Hematopoietic multipotent progenitor cell treated with erythropoietin and hydrocortisone succinate and interleukin-3 and kit ligand, for 8 days (in vitro differentiated cells): ENCODE measurements around the gene FARP1.

Experiments
- DNase-seq: peaks from one replicate; pipeline ENCODE4 v3.0.0-alpha.2; 2015

The FARP1 gene

GRCh38 chr13:98141509-98142379, 1.1 kb upstream of the FARP1 start:
- DNase-seq = no peak

DNA sequence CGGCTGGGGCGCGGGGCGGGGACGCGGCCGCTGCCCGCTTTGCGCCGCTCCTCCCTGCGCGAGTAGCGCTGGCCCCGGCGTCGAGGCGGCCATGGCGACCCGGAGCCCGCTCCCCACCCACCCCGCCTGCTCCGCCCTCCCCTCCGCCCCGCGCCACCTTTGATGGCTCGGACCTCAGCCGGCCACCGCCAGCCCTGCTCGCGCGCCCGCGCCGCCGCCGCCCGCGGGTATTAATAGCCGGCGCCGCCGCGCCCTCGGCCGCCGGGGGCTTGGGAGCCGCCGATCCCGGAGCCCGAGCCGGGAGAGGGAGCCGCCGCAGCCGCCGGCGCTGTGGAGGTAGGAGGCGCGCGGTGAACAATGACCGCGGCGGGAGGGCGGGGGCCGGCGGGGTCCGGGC, 261 bp downstream of the FARP1 start:
- DNase-seq = no peak

DNA sequence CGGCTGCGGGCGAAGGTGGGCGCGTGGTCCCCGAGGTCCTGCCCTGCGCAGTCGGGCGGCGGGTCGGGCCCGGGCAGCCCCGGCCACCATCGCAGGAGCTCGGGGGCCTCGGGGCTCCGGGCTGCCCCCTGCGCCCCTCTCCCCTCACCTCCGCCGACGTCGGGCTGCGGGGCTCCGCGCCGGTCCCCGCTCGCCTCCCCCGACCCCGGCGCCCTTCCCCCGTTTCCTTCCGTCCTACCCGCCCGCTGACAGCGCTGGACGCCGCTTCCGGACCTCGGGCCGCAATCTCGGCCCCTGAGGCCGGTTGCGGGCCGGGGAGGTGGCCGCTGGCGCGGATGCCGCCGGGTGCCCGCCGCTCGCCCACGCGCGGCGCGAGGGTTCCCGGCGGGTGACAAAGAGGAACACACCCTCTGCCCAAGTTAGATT, 720 bp downstream of the FARP1 start:
- DNase-seq = no peak

GRCh38 chr13:98144027-98144741, 1.3 kb downstream of the FARP1 start:
- no peak for DNase-seq

DNA sequence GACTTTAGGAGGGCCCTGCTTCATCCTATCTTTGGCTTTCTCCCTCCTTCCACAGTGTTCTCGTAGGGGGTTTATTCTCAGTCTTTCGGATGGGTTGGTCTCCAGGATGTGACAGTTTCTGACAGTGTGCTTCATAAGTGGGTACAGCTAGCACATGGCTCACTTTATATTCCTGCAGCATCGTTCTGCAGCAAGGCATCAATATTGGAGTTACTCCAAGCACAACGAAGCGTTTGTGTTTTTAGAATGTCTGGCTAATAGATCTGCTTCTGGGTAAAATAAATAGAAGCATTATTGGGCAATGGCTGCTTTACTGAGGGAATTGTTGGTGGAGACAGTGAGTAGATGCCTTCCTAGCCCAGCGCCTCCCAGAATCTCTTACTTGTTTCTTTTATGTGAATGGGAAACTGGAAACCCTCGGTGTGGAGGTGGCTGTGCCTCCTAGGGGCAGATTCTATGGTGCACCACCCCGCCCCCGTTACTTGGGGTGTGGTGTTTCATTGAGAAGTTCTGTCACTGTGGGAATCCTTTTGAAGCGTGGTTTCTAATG, 2.0 kb downstream of the FARP1 start:
- DNase-seq = no peak

GRCh38 chr13:98147521-98147920, 4.6 kb downstream of the FARP1 start:
- DNase-seq = no peak

DNA sequence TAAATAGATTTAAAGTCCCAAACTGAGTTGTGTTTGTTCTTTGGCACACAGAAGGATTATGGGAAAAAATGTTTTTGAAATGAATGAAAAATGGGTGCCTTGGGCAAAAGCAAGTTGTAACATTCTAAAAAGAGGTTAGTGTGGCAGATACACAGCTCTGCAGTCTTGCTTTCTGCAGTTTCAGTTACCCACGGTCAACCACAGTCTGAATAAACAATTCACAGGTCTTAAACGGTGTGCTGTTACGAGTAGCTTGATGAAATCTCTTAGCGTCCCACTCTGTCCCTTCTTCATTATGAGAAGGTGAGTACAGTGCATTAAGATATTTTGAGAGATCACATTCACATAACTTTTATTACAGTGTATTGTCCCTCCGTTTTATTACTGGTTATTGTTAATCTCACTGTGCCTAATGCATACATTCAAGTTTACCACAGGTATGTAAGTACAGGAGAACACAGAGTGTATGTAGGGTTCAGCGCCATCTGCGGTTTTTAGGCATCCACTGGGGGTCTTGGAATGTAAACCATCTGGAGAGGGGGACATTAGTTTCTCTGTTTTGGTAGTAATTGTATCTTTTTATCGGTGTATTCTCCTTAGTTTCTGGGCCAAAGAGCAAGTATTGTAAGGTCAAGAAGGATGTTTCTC, 8.1 kb downstream of the FARP1 start:
- DNase-seq = no peak

DNA sequence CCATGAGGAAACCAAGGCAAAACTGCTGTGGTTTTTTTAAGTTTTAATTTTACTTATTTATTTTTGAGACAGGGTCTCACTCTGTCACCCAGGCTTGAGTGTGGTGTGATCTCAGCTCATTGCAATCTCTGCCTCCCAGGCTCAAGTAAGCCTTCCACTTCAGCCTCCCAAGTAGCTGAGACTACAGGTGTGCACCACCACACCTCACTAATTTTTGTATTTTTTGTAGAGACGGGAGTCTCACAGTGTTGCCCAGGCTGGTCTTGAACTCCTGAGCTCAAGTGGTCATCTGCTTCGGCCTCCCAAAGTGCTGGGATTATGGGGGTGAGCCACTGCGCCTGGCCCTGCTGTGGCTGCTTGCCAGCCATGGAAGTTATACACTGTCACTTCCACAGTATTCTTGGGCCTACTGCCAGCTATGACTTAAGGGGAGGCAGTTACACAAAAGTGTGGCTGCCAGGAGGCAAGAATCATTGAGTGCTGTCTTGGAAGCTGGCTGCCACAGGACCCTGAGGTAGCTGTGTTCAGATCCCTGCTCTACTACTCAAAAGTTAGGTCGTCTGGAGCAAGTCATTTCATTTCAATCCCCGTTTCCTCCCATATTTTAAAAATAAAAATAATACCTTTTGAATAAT, 12.7 kb downstream of the FARP1 start:
- no peak for DNase-seq

DNA sequence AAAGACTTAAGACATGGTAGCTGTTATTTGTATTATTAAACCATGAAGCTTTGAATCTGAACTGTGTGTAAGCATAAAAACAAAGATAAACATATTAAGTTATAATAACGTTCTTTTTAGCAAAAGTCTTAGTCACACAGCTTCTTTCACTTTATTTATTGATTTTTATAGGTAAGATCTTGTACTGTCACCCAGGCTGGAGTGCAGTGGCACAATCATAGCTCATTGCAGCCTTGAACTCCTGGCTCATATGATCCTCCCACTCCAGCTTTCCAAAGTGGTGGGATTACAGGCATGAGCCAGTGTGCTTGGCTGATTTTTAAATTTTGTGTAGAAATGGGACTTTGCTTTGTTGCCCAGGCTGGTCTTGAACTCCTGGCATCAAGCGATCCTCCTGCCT, 13.4 kb downstream of the FARP1 start:
- DNase-seq = no peak

- no peak for DNase-seq
Observed at GRCh38 chr13:98157188-98157587, 14.3 kb downstream of the FARP1 start.

DNA sequence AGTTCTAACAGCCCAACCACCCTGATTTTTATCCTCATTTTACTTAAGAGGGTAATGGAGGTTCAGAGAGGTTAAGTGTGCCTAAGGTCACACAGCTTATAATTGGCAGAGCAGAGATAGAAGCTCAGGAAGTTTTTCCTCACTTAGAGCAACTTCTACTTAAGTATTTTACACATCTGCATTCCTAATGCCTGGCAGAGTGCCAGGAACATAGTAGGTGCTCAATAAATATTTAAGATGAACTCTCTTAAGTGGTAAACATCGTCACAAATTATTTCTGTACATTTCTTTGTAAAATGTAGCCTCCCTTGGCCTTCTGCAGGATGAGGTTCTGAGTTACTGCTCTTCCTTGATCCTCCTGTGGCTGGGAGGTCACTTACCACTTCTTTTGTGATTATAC, 14.7 kb downstream of the FARP1 start:
- DNase-seq = no peak

DNA sequence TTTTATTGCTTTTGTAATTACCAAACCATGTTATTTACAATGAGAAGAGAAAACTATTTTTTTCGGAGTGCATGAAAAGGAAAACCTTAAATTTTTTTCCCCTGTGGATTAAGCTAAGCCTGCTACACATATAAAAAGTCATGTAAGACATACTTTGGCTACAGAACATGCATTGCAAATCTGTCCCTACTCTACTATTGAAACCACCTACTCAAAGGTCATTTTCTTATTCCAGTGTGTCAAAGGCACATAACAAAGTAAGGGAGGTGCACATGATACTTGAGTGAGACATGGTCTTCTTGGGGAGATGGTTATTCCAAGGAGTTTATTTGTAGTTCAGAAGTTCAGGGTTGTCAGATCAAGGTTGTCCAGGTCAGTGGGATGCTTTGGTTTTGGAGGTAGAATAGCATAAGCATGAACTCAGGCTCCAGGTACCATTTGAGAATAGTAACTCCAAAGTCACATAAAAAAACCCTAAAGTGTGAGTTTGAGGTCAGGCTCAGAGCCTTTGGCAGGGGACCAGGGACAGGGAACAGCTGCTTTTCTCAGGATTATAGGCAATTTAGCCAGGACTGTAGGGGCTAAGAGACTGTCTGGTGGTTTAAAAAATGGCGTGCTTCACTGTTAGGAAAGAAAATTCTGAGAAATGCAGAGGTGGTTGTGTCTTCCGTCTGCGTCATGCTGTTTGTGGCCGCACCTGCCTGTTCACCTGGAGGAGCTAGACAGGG, 15.4 kb downstream of the FARP1 start:
- DNase-seq = no peak

DNA sequence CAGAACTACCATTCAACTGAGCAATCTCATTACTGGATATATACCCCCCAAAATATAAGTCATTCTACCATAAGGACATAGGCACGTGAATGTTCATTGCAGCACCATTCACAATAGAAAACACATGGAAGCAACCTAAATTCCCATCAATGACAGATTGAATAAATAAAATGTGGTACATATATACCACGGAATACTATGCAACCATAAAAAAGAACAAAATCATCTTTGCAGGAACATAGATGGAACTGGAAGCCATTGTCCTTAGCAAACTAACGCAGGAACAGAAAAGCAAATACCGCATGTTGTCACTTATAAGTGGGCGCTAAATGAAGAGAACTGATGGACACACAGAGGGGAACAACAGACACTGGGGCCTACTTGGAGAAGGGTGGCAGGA, 20.0 kb downstream of the FARP1 start:
- DNase-seq = no peak

GRCh38 chr13:98169331-98169730, 26.4 kb downstream of the FARP1 start:
- no peak for DNase-seq

GRCh38 chr13:98171900-98172589, 29.2 kb downstream of the FARP1 start:
- DNase-seq = no peak

DNA sequence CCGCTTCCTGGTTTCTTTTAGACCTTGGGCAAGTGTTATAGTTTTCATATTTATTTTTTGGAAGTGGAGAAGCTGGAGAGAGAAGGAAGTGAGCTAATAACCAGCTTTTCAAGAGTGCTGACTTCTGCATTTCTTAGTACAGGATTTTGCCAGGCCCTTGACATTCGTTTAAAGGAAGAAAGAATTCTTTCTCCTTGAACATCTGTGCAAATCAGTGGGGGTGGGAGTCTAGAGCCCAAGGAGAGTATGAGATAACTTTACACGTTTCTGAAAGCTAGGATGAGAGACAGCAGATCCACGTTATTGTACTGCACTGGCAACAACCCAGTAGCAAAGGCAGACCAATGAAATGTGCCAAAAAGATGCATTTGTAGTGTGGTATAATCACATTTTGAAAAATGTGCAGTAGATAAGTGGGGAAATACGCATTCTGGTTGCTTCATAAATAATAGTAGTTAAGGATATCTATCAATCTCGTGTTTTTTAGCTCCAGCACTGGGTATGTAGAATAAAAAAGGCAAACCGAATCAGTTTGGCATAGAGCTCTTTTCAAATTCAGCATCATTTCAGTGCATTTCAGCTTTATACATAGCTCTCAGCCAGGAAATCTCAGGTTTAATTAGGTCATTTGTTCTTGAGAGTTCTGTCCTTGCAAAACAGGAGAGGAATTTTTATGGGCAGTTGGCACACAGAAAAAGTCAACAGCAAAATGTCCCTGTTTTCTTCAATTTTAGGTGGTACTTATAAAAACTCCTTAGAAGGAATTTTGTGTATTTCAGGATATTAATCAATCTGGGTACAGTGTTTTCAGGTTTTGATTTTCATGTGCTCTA, 29.9 kb downstream of the FARP1 start:
- DNase-seq = no peak

GRCh38 chr13:98173431-98174152, 30.7 kb downstream of the FARP1 start:
- no peak for DNase-seq

GRCh38 chr13:98174307-98174706, 31.4 kb downstream of the FARP1 start:
- no peak for DNase-seq

GRCh38 chr13:98175043-98175442, 32.1 kb downstream of the FARP1 start:
- no peak for DNase-seq

DNA sequence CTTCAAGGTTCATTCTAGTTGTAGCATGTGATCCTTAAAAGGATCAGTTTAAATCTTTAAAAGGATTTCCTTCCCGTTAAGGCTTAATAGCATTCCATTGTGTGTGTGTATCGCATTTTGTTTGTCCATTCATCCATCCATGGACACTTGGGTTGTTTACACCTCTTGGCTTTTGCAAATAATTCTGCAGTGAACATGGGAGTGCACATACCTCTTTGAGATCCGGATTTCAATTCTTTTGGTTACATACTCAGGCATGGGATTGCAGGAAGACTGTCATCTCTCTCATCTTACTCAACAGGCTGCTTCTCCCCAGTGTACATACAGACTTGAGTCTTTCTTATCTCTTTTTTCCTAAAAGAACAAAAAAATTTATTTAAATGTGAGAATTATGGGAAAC, 32.9 kb downstream of the FARP1 start:
- DNase-seq = no peak
